DMS153 treated with DMSO at 0.1 percent for 48 hours (cell line): Measurements from ENCODE around the gene RNASEH2A.
"Not testable (repeated sequence)": the region's sequence is repeated elsewhere in the genome, so short reads cannot be mapped to it uniquely, and the experiment has no call there.

Experiments used
- DNase-seq: peaks from one replicate; lab custom pipeline; 2025; ENCODE audit not compliant: unreplicated experiment; lab: John Stamatoyannopoulos, UW

The RNASEH2A gene

DNA sequence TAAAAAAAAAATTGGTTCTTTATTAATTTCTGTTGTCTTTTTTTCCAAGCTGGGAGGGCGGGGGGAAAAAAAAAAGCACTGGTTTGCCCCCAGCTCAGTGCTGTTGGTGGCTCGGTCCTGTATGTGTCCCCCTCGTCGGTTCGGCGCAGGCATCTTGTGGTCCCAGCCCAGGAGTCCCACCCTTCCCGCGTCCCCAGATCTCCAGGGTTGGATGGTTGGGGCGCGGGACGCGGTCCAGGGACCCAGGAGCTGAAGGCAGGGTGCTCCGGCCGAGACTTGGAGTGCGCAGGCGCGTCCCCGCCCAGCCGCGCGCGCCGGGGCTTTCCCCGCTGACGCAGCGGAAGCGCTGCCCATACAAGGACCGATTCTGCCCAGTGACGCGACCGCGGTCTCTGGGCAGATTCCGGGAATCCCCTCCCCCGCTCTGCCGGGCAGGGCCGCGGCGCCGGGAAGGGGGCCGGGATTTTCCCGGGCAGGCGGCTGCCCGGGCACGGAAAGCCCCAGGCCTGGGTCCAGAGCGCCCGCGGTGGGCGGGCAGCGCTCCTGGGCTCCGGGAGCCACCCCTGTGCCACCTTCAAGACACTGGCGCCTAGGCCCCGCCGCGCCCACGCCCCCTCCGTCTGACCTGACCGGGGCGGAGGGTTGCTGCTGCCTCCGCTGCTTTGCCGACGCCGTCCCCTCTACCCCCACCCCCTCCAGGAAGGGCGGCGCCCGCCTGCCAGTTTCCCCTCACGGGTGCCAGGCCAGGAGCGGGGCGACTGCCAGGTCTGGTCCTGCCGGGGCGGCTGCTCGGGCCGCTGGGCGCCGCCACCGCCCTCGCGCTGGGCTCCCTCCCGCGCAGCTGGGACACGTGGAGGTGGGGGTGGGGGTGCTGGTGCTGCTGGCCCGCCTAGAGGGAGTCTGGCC lies 12.8 kb upstream of the RNASEH2A start:
- DNase-seq: peak; percentile 87

DNA sequence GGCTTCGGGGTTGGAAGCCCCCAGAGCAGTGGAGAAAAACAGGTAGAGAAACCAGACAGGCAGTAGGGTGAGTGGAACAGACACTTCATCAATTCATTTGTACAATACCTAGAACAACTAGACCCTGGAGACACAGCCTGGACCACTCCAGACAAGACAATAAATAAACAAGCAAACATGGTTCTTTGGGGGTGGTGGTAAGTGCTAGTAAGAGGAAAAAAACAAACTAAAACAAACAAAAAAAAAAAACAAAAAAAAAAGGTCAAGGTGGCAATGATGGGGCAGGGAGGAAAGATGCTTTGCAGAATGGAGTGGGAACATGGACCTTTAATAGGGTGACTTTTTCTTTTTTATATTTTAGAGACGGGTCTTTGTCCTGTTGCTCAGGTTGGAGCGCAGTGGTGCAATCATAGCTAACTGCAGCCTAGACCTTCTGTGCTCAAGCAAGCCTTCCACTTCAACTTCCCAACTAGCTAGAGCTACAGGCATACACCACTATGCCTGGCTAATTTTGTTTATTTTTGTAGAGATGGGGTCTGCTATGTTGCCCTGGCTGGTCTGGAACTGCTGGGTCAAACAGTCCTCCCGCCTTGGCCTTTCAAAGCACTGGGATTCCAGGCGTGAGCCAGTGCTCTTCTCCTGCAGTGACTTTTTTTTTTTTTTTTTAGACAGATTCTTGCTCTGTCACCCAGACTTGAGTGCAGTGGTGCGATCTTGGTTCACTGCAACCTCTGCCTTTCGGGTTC lies 12.0 kb upstream of the RNASEH2A start:
- DNase-seq: no peak

DNA sequence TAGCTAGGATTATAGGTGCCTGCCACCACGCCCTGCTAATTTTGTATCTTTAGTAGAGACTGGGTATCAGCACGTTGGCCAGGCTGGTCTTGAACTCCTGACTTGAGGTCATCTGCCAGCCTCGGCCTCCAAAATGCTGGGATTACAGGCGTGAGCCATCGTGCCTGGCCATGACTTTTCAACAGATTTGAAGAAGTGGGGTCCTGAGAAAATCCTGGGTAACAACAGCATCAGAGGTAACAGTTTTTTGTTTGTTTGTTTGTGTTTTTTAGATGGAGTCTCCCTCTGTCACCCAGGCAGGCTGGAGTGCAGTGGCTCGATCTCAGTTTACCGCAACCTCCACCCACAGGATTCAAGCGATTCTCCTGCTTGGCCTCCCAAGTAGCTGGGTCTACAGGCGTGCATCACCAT lies 11.4 kb upstream of the RNASEH2A start:
- no peak for DNase-seq

DNA sequence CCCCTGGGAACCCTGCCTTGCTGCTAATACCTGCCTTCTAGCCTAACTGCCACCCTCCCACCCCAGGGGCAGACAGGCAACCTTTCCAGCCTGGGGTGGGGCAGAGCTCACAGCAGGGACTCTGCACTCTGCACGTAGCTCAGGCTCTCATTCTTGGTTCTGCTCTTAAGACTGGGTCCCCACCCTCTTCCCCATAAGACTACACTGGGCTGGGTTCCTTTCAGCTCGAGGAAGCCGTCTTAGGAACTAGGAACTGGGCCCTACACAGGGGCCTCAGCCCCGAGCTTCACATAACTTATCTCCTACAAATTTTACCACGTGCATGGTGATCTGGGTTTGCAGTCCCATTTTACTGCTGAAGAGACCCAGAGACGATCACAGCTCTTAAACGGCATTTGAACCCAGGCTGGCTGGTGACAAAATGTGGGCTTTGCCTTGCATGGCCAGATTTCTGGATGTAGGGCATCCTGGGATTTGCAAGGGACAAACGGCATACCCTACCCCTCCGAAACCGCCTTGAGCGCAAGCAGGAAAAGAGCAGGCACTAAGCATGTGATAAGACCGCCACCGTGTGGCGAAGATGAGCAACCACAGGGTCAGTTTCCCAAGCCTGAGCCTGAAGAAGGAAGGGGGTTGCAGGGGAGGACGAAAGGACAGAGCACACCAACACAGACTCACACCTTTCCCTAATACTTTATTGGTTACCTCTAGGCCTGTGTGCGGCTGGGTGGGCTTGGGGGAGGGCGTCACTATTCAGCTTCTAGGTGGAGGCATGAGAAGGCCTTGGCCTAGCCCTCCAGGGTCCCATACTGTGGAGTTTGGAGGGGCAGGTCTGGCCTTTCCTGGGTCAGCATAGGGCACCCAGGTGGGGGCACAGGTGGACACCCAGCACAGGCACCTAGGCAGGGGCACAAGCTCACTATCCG lies 10.0 kb upstream of the RNASEH2A start:
- DNase-seq: peak; percentile 58

DNA sequence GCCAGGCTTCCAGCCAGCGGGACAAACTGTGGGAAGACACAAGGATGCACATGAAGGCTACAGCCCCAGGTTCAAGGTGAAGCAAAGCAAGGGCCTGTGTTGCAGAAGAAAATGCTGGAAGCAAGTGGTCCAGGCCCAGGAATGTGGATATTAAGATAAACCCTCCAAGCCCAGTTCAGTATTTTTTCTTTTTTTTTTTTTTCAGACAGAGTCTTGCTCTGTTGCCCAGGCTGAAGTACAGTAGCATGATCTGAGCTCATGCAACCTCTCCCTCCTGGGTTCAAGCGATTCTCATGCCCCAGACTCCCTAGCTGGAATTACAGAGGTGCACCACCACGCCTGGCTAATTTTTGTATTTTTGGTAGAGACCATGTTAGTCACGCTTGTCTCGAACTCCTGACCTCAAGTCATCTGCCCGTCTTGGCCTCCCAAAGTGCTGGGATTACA lies 9.2 kb upstream of the RNASEH2A start:
- DNase-seq: no peak

DNA sequence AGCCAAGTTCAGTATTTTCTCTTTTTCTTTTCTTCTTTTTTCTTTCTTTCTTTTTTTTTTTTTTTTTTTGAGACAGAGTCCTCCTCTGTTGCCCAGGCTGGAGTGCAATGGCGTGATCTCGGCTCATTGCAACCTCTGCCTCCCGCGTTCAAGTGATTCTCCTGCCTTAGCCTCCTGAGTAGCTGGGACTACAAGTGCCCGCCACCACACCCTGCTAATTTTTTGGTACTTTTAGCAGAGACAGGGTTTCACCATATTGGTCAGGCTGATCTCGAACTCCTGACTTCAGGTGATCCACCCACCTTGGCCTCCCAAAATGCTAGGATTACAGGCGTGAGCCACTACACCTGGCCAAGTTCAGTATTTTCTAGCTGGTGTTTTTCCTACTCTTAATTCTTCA lies 8.8 kb upstream of the RNASEH2A start:
- DNase-seq: not testable (repeated sequence)

DNA sequence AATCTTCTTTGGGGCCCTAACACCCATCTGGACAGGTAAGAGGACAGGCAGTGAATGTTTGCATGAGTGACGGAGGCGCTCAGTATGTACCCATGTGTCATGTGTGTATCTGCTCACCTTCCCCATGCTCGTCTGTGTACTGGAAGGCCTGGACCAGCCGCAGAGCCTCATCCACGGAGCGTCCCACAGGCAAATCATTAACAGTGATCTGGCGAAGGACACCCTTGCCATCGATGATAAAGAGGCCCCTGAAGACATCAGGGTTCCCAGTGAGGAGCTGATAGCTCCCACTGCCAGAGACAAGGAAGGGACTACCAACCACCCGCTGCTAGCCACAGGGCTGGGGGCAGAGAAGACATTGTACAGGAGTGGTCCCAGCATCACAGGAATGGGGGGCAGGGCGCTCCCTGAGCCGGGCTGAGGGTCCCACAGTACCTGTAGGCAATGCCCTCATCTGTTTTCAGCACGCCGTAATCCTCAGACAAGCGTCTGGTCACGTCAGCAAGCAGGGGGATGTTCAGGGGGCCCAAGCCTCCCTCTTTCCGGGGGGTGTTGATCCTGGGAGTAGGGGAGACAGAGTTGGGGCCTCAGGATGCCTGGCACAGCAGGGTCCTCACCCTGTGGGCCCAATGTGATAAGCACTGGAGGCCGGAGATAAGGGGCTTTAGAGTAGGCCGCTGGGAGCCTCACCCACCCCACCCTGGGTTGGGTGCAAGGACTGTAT lies 6.5 kb upstream of the RNASEH2A start:
- DNase-seq: no peak

DNA sequence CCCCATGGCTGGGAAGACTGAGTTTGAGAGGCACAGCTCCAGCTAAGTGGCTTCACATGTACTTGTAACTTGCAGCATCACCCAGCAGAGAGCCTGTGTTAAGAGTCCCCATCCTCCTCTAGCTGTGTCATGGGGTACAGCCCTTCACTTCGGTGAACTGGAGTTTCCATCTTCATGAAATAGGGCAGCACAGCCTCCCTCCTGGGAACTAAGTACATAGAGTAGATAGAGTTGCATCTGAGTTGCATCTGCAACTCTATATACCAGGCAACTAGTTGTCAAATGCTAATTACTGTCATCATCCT lies 6.0 kb upstream of the RNASEH2A start:
- DNase-seq: no peak

DNA sequence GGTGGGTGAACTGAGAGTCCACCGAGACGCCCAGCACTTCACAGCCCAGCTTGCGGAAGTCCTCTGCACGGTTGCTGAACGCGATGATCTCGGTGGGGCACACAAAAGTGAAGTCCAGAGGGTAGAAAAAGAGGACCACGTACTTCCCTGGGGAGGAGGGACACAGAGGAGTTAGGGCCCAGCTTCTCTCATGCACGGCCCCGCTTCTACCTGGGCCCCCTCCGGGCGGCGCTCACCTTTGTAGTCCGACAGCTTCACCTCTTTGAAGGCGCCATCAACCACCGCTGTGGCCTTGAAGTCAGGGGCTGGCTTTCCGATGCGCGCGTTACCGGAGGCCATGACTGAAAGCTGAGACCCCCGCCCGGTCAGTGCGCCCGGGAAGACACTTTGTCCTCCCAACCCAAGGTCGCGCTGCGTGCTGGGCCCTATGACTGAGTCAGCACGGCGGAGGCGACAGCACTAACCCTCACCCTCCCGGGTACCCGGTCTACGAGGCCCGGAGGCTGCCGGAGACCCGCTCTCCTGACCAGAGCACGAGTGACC lies 5.4 kb upstream of the RNASEH2A start:
- no peak for DNase-seq

DNA sequence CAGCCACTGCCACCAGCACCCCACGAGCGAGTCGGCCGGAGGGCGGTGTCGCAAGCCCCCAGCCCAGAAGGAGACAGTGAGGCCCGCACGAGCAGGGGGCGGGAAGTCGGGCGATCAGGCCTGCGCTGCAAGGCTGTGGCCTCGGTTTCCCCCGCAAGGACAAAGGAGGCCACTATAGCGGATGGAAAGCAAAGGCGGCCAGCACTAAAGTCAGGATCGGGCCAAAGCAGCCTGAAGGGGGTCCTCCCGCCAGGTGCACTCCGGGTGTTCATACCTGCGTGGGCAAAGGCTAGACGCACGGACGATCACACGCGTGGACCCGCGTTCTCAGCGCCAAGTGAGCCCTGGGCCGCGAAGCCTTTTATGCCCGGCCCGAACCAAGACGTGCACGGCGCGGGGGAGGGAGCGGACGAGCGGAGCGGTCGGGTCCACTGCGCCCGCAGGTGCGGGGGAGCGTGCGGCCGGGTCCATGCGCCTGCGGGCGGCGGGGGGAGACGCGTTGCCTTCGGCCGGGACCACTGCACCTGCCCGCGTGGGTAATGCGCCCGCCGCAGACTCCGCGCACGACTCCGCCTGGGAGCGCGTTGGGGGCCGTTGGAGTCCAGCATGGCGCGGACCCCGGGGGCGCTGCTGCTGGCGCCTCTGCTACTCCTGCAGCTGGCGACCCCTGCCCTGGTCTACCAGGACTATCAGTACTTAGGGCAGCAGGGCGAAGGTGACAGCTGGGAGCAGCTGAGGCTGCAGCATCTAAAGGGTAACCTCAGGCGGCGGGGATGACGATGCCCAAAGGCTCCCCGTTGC lies 4.7 kb upstream of the RNASEH2A start, which contains the start of the genes PRDX2 and THSD8:
TSS of gene PRDX2 (minus strand) at position 335 of the 801 bp plus-strand sequence. CDS start 539 bp downstream, outside the sequence.
TSS of gene THSD8 (plus strand) at position 604 of the 801 bp plus-strand sequence. CDS start at position 607, 3 bp downstream.
- peak; percentile 39 for DNase-seq

DNA sequence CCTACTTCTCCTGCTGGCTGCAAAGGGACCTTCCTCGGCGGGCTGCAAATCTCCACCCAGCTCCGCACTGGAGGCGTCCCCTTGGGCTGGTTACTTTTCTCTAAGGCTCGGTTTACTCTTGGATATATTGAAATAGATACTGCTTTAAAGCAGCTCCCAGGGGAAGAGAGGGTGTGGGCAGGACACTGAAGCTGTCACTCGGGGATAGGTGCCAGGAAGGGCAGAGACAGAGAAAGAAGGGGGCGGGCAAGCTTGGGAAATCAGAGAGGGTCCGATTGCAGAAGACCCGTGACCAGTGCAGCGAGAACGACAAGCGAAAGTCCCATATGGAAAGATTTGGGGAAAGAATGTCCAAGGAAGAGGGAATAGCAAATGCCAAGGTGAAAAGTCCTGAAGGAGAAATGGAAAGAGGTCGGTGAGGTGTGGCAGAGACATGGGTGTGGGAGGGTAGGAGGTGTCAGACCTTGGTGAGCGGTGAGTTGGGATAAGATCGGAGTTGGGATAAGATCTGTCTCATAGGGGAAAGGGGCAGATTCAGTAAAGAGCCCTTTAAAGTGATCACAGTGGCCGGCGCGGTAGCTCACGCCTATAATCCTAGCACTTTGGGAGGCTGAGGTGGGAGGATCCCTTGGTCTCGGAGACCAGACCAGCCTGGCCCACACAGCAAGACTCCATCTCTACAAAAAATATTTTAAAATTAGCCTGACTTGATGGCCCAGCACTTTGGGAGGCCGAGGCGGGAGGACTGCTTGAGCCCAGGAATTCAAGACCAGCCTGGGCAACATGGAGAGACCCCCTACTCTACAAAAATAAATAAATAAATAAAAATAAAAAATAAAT lies 3.9 kb upstream of the RNASEH2A start:
- no peak for DNase-seq

DNA sequence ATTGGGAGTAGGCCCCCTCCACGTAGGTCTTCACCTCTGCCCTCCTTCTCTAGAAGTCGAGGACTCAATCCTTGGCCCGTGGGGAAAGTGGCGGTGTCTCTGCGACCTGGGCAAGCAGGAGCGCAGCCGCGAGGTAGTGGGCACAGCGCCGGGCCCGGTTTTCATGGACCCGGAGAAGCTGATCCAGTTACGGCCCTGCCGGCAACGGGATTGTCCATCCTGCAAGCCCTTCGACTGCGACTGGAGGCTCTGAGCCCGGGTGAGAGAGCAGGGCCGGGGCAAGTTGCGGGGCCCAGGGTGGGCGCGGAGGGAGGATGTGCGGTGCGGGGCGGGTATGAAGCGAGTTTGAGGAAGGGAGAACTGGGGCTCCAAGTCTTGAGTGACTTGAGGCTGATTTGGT lies 2.3 kb upstream of the RNASEH2A start:
- no peak for DNase-seq

DNA sequence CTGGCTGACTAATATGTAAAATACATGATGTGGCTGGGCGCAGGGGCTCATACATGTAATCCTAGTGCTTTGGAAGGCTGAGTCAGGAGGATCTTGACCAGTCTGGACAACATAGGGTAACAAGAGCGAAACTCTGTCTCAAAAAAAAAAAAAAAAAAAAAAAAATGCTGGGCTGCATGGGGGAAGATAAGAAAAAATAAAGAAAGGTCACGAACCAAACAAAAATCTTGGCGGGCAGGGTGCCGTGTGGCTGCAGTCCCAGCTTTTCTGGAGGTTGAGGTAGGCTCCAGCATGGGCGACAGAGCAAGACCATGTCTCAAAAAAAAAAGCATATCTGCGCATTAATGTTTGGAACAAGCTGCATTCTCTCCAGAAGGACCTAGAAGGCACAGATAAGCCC lies 8.7 kb downstream of the RNASEH2A start:
- DNase-seq: no peak

DNA sequence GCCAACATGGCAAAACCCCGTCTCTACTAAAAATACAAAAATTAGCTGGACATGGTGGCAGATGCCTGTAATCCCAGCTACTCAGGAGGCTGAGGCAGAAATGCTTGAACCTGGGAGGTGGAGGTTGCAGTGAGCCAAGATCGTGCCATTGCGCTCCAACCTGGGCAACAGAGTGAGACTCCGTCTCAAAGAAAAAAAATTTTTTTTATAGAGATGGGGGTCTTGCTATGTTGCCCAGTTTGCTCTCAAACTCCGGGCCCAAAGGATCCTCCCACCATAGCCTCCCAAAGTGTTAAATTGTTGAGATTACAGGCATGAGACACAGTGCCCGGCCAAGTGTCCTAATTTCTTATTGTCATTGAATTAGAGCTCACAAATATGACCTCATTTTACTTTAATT lies 10.8 kb downstream of the RNASEH2A start:
- not testable (repeated sequence) for DNase-seq

DNA sequence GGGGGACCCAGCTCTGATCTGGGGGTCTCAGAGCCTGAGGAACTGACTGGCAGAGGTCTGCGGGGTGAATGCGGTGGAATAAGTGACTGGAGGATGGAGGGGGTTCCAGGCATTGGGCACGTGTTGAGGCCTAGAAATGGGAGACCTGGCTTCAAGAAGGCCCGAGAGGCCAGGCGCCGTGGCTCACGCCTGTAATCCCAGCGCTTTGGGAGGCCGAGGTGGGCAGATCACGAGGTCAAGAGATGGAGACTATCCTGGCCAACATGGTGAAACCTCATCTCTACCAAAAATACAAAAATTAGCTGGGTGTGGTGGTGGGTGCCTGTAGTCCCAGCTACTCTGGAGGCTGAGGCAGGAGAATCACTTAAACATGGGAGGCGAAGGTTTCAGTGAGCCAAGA lies 11.4 kb downstream of the RNASEH2A start:
- DNase-seq: not testable (repeated sequence)

DNA sequence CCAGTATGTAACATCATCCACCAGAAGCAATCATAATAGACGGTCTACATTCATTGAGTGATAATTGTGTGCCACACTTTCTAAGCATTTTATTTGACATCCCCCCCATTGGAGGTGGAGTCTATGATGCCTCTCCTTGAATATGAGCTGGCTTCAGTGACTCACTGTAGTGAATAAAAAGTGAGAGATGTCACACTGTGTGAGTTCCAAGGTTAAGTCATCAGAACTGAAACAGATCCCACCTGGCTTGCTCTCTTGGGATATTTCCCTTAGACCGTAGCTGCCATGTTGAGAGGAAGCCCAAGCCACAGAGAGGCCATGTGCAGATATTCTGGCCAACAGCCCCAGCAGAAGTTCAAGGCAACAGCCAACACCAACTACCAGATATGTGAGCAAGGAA lies 15.4 kb downstream of the RNASEH2A start:
- no peak for DNase-seq

DNA sequence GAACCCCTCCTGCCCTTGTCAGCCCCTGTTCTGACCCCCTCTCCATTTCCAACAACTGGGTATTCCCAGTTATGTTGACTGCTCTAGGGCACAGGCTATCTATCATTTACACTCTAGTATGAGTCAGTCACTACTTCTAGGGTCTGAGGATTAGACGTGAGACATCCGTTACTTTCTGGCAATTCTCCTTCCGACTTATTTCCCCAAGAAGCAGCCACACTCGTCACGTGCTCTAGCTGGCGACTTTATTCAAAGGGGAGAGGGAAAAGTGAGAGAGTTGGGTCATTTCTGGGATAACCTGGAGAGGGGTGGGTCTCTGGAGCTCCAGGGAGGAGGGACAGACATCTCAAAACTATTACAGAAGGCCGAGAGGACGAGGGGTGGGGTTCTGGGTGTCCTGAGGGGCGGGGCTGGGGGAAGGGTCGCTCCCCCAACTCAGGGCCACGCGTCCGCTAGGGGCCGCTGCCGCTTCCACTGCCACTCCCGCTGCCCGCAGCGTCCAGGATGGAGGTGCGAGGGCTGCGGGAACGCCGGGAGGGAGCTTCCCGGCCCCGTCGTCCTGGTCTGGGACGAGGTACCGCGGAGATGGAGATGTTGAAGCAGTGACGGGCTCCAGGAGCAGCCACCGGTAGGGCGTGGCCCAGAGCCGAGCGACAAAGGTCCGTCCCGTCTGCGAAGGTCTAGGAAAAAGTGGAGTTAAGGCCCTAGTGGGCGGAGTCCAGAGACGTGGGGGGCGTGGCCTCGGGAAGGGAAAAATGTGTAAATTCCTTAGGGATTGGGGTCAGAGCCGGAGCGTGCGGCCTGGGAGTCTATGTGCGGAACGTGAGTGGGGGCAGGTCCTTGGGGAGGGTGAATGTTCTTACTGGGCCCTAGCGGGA lies 19.1 kb downstream of the RNASEH2A start:
- DNase-seq: peak; percentile 22
